Medulla oblongata (tissue), 1 donor: ENCODE data around the gene TRABD2B.
"Not testable (repeated sequence)": the region's sequence is repeated elsewhere in the genome, so short reads cannot be mapped to it uniquely, and the experiment has no call there.

ENCODE experiments used
- DNase-seq: peaks from one replicate; pipeline ENCODE4 v3.0.0-alpha.2; 2015; ENCODE audit errors: extremely low spot score

The TRABD2B gene

GRCh38 chr1:47967864-47968555 lies 29.2 kb downstream of the TRABD2B start:
- DNase-seq = no peak

DNA sequence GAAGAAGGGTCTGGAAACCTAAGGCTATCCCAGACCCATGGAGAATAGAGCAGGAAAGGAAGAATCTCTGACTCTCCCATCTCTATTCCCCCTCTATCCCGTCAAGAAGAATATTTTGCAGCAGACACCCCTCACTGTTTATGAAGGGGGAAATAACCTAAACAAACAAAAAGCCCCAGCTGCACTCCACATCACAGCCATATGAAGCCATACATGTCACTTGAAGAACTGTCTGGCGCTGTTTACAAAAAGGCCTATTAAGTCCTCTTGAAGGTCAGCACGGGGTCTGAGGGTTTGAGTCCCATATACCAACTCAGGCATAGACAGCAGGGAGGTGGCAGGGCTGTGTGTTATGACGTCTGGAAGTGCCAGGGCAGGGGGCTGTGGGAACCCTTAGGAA lies 31.4 kb downstream of the TRABD2B start:
- no peak for DNase-seq

DNA sequence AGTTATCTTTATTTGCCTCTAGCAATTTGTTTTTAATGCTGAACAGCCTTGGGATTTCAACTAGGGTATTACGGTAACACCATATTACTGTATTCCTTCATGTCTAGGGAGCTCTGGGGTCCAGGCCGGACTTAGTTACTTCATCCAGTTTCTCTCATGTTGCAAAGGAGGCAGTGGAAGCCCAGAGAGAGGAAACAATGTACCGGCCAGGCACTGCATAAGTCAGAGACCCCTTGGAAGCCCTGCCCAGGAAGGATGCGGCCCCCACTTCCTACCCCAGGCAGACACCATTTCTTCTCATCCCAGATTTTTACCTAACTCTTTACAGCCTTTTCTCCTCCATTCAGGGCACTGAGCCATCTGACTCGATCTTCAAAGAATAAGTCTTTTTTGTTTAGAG lies 32.5 kb downstream of the TRABD2B start:
- no peak for DNase-seq

- DNase-seq = no peak
These were observed 33.4 kb downstream of the TRABD2B start for GRCh38 chr1:47963568-47964358.

- no peak for DNase-seq
These were observed 34.3 kb downstream of the TRABD2B start for GRCh38 chr1:47962750-47963492.

DNA sequence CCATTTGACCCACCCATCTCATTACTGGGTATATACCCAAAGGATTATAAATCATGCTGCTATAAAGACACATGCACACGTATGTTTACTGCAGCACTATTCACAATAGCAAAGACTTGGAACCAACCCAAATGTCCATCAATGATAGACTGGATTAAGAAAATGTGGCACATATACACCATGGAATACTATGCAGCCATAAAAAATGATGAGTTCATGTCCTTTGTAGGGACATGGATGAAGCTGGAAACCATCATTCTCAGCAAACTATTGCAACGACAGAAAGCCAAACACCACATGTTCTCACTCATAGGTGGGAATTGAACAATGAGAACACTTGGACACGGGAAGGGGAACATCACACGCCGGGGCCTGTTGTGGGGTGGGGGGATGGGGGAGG lies 35.4 kb downstream of the TRABD2B start:
- not testable (repeated sequence) for DNase-seq

GRCh38 chr1:47956491-47956890 lies 40.7 kb downstream of the TRABD2B start:
- not testable (repeated sequence) for DNase-seq

DNA sequence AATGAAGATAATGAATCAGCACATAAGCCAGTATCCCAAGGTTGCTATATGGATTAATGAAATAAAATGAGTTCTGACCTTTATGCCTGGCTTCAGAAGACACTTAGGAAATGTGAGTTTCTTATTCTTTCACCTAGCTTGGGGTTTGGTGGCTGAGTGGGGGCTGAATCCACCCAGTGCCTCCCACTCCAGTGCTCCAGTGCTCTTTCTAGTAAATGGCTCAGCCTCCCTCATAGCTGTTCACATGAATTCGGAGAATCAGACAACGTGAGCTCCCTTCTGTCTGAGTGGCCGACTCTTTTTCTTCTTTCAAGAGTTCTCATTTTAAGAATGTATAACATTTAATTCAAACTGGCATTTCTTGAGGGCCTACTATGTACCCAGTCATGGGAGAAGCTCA lies 43.5 kb downstream of the TRABD2B start:
- DNase-seq = no peak

GRCh38 chr1:47951545-47952235 lies 45.5 kb downstream of the TRABD2B start:
- peak; percentile 15 for DNase-seq

GRCh38 chr1:47951026-47951425 lies 46.2 kb downstream of the TRABD2B start:
- DNase-seq = peak; percentile 83

- DNase-seq = peak; percentile 48
These were observed 46.7 kb downstream of the TRABD2B start for GRCh38 chr1:47950471-47950870.

- peak; percentile 42 for DNase-seq
These were observed 49.1 kb downstream of the TRABD2B start for GRCh38 chr1:47948126-47948525.

DNA sequence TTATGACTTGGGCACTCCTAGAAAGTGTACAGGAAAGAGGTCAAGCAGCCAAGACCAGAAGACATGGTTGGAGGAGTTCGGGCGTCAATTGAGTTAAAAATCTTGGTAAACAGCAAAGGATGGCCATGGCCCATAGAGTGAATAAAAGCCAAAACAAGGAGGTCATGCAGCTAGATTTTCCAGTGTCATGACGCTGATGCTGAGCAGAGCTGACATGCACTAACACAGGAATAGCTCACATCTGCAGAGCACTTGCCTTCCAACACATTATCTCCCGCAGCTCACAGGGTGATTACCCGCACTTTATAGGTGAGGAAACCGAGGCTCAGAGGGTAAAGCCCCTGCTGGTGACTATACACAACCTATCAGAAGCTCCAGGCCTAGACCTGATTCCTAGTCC lies 49.7 kb downstream of the TRABD2B start:
- DNase-seq = no peak

DNA sequence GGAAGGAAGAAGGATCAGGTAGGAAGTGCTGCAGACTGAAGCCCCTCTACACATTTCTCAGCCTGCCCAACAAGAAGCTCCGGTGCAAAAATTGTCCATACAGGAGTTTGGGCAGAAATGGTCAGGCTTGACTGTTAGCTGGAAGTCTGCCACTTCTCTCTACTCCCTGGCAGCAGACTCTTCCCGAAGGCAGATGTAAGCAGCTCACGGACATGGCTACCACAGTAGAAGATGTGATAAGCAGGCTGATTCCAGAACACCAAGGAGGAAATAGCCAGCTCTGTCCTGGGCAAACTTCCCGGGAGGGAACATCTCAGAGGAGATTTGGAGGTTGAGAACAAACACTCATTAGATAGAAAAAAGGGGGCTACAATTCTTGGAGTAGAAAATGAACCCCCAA lies 52.6 kb downstream of the TRABD2B start:
- DNase-seq = no peak

DNA sequence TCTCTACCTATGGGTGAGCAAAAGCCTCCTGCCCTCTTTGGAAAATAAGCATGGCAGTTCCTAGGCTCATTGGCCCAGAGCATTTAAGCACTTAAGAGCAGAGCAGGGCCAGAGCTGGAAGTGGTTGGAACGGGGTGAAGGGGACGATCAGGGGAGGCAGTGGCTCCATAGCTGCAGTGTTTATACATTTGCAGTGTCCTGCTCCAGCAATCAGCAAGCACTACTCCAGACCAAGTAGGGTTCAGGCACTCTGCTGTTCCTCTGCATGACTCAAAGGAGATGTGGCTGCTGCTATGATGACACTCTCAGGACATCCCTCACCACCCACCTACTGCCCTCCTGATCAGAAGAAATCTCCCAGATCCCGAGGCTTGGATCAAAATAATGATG lies 55.0 kb downstream of the TRABD2B start:
- no peak for DNase-seq

DNA sequence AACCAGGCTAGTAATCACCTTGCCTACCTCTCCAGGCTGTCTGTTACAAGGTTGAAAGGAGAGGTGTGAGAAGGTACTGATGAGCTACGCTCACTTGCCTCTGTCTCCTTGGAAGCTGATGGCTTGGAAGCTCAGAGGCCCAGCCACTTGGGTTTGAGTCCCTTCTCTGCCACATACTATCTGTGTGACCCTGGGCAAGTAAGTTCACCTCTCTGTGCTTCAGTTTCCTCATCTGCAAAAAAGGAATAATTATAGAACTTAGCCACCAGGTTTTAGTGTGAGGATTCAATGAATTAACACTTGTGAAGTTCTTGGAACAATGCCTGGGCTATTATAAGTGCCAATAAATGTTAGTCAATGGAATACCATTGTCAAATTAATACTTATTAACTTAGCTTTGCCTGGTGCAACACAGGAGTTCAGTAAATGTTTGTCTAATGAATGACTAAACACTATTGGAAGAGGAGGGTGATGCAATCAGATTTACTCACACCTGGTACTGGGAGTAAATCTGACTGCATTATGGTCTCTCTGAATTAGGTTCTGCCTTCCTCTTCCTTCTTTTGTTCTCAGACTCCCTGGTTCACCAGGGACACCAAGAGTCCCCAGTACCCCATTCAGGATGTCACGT lies 55.5 kb downstream of the TRABD2B start:
- DNase-seq = no peak

DNA sequence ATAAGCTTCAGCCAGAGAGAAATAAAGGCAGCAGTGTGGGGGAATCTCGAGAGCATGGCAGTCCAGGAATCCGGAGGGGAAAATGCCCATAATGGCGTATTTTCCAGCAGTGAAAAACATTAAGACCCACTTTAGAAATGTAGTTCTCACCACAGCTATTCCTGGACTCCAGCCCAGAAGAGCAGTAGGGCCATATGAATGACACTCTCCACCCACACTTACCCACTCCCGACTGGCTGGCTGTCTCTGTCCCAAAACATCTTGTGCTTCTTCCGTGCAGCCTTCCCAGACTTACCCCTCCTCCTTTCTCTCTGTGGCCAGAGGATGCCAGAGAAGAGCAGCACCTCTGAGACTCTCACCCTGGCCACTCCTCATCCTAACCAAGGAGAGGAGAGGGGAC lies 56.4 kb downstream of the TRABD2B start:
- DNase-seq = no peak

DNA sequence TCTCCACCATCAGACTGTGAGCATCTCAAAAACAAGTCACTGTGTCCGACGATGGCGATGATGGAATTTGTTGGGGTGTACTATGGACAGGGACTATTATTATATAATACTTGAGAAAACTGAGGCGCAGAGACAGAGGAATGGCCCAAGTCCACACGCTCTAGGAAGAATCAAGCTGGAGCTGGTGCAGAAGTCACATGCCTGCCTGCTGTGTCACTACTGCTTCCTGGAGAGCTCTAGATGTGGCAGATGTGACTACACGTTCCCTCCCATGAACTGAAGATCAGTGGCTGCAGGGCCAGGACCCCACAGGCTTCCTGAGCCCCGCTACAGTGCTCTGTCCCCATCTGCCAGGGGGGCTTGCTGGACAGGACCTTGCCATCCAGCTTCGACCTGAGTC lies 56.9 kb downstream of the TRABD2B start:
- no peak for DNase-seq

DNA sequence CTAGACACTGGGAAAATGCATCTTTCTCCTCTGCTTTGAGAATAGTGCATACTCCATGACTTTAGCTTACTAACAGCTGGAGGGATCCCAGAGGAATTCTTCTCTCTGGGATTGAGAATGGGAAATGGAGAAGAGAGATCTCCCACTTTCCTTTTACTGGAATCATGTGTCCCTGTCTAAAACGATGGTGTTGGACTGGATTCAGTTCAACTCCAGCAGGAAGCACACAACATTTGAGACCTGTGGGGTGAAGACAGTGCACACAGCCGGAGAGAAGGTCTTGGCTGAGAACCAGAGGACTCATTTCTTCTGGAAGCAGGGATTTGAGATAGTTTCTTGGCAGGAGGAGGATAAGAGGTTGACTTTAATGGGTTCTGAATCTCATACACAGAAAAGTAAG lies 58.7 kb downstream of the TRABD2B start:
- DNase-seq = no peak

DNA sequence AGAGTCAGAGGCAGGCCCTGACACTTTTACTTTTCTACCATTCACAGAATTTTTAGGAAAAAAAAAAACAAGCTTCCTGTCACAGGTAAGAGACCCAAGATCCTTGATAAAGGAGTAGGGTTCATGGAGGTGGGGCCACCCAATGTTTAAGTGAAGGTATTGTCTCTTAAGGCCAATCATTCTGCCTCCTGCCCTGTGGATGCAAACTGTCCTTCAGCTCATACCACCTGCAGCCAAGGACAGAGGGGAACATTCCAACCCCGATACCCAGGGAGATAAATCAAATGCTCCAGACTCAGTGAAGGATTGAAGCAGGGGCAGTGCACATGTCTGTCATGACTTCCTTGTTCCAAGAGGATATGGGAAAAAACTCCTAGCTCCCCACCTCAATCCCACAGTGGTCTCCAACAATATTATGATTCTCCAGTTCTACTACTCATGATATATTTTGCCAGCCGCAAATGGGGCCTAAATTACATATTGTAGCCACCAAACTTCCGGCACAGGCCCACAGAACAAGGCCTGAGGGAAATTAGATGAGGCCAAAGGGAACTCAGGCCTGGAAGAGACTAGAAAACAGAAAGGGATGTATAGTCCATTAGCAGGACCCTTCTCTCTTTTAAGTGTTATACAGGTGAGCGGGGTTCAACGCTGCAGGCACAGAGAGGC lies 59.5 kb downstream of the TRABD2B start:
- DNase-seq = no peak

DNA sequence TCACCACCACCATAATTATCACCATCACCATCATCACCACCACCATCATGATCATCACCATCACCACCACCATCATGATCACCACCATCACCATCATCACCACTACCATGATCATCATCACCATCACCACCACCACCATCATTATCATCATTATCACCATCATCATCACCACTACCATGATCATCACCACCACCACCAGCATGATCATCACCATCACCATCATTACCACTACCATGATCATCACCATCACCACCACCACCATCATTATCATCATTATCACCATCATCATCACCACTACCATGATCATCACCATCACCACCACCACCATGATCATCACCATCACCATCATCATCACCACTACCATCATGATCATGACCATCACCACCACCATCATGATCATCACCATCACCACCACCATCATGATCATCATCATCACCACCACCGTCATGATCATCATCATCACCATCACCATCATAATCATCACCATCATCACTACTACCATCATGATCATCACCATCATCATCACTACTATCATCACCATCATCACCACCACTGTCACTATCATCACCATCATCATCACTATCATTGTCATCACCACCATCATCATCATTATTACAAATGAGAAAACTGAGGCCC lies 60.2 kb downstream of the TRABD2B start:
- no peak for DNase-seq
